ENCODE results near the gene FOXO4. TPM values are rescaled to one million over a fixed set of nuclear protein-coding genes. Genes with fewer than 3 reads are reported as not detected.

The FOXO4 gene
- total and polyA plus RNA-seq, 2 donors from 2014 or later = 13.1 to 18.6 TPM

DNA sequence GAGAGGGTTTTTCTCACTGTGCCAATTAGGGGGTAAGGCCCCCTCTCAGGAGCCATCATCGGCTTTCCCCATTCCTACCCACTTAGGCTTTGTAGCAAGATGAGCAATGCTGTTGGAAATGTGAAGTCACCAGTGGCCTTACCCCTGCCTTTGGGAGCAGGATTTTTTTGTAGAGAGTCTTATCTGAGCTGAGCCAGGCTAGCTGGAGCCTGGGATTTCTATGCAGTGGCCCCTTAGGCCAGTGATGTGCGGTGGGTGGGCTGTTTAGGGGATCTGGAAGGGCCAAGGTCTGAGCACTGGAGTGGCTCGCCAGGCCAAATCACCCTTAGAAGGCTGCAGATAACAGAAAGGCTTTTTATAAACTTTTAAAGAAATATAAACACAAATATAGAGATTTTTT is 6.6 kb downstream of the FOXO4 start:
- Histone ChIP-seq H3K4me3 (ENCODE audit: low read length in 3 of 3) (no peak overlapping the region), H3K27me3 (ENCODE audit: control insufficient read depth, insufficient read depth, low read length) (no peaks in the 10 kb centered on the region), H3K9me3 (ENCODE audit: control insufficient read depth in 2 of 3, insufficient read depth in 1 of 3, low read length in 3 of 3) (no peaks in the 10 kb centered on the region), H3K27ac (ENCODE audit: low read depth in 2 of 2, low read length in 2 of 2) (no peak overlapping the region), H3K9ac (ENCODE audit: low read length in 3 of 3) (no peak overlapping the region), H3K4me1 (ENCODE audit: control insufficient read depth in 2 of 3, insufficient read depth in 2 of 3, low read depth in 1 of 3, low read length in 3 of 3) (peaks cover 0 to 2% (median 0%) of the 10 kb centered on the region in 3 donors), H3K36me3 (ENCODE audit: control insufficient read depth in 2 of 3, insufficient read depth in 3 of 3, low read length in 3 of 3) (no peaks in the 10 kb centered on the region)
- TF ChIP-seq CTCF (IDR thresholded peaks at IDR 0.05; ENCODE audit: borderline replicate concordance, extremely low read depth, insufficient read depth) = no peak
- no peak for DNase-seq
- no peak for FAIRE-seq
- intact Hi-C loops (cut with DNase I) = no loop called here

GRCh38 chrX:71103110-71103983 is 7.7 kb downstream of the FOXO4 start:
- no peak for TF ChIP-seq CTCF (IDR thresholded peaks at IDR 0.05; ENCODE audit: borderline replicate concordance, extremely low read depth, insufficient read depth)
- DNase-seq (peak in 4 of 5 donors; percentile 60 to 83 (median 67)), FAIRE-seq (no peak)
- no peak overlapping the region for H3K4me3 ChIP-seq (ENCODE audit: low read length in 3 of 3)
- H3K27ac ChIP-seq (ENCODE audit: low read depth in 2 of 2, low read length in 2 of 2) = no peak overlapping the region
- H3K9me3 ChIP-seq (ENCODE audit: control insufficient read depth in 2 of 3, insufficient read depth in 1 of 3, low read length in 3 of 3) = no peaks in the 10 kb centered on the region
- H3K4me1 ChIP-seq (ENCODE audit: control insufficient read depth in 2 of 3, insufficient read depth in 2 of 3, low read depth in 1 of 3, low read length in 3 of 3) = no peaks in the 10 kb centered on the region
- no peaks in the 10 kb centered on the region for H3K27me3 ChIP-seq (ENCODE audit: control insufficient read depth, insufficient read depth, low read length)
- intact Hi-C loops (cut with DNase I) = no loop called here
- no peak overlapping the region for H3K9ac ChIP-seq (ENCODE audit: low read length in 3 of 3)
- H3K36me3 ChIP-seq (ENCODE audit: control insufficient read depth in 2 of 3, insufficient read depth in 3 of 3, low read length in 3 of 3) = no peaks in the 10 kb centered on the region

DNA sequence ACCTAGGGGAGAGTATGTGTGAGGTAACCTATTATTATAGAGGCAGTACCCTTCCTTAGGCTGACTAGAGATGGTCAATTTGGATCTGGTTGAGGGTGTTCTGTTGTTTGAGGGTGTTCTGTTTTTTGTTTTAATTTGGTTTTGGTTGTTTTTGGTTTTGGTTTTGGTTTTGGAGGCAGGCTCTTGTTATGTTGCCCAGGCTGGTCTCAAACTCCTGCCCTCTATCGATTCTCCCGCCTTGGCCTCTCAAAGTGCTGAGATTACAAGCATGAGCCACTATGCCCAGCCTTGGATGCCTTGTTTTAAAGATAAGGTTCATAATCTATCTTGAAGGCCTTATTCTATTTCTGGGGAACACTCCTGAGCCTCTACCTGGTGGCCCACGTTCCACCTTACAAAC is 10.0 kb downstream of the FOXO4 start:
- Histone ChIP-seq H3K36me3 (ENCODE audit: control insufficient read depth in 2 of 3, insufficient read depth in 3 of 3, low read length in 3 of 3) (no peaks in the 10 kb centered on the region), H3K27me3 (ENCODE audit: control insufficient read depth, insufficient read depth, low read length) (no peaks in the 10 kb centered on the region), H3K9ac (ENCODE audit: low read length in 3 of 3) (no peak overlapping the region), H3K4me3 (ENCODE audit: low read length in 3 of 3) (no peak overlapping the region), H3K4me1 (ENCODE audit: control insufficient read depth in 2 of 3, insufficient read depth in 2 of 3, low read depth in 1 of 3, low read length in 3 of 3) (no peaks in the 10 kb centered on the region), H3K9me3 (ENCODE audit: control insufficient read depth in 2 of 3, insufficient read depth in 1 of 3, low read length in 3 of 3) (no peaks in the 10 kb centered on the region), H3K27ac (ENCODE audit: low read depth in 2 of 2, low read length in 2 of 2) (no peak overlapping the region)
- FAIRE-seq (no peak), DNase-seq (no peak)
- intact Hi-C loops (cut with DNase I) = no loop called here
- TF ChIP-seq CTCF (IDR thresholded peaks at IDR 0.05; ENCODE audit: borderline replicate concordance, extremely low read depth, insufficient read depth) = no peak

Data from kidney (tissue), 14 donors.